H9 (cell line): ENCODE results near the gene RRP15. TPM values are rescaled to one million over a fixed set of nuclear protein-coding genes. Genes with fewer than 3 reads are reported as not detected.

Experiments used
- DNase-seq: peaks from one replicate; pipeline ENCODE4 v3.0.0-alpha.2; 2017
- H2AFZ ChIP-seq: one replicate; pipeline ENCODE4 v1.6.1; 2013; ENCODE audit warnings: mild to moderate bottlenecking, low read length, control low read depth, moderate library complexity
- H2AK5ac ChIP-seq: 2 replicates; pipeline ENCODE4 v1.6.1; 2013; ENCODE audit warnings: low read length, control low read depth, mixed read lengths; ENCODE audit not compliant: insufficient read length
- H2BK120ac ChIP-seq: one replicate; pipeline ENCODE4 v1.6.1; 2013; ENCODE audit warnings: low read depth, mild to moderate bottlenecking, low read length, control low read depth, inconsistent platforms; ENCODE audit not compliant: poor library complexity, severe bottlenecking
- H2BK12ac ChIP-seq: 2 replicates; pipeline ENCODE4 v1.6.1; 2013; ENCODE audit warnings: low read length, control low read depth, mixed read lengths, low read depth; ENCODE audit not compliant: insufficient read length
- H2BK15ac ChIP-seq: 2 replicates; pipeline ENCODE4 v1.6.1; 2013; ENCODE audit warnings: low read depth, low read length, control low read depth
- H2BK20ac ChIP-seq: one replicate; pipeline ENCODE4 v1.6.1; 2013; ENCODE audit warnings: low read depth, mild to moderate bottlenecking, low read length, control low read depth, inconsistent platforms; ENCODE audit not compliant: poor library complexity, severe bottlenecking
- H2BK5ac ChIP-seq: 2 replicates; pipeline ENCODE4 v1.6.1; 2013; ENCODE audit warnings: low read length, control low read depth, mixed read lengths; ENCODE audit not compliant: insufficient read length
- H3K14ac ChIP-seq: 2 replicates; pipeline ENCODE4 v1.6.1; 2013; ENCODE audit warnings: low read length, control low read depth; ENCODE audit not compliant: insufficient read depth
- H3K18ac ChIP-seq: 2 replicates; pipeline ENCODE4 v1.6.1; 2013; ENCODE audit warnings: low read depth, mild to moderate bottlenecking, mixed read lengths, low read length, control low read depth; ENCODE audit not compliant: insufficient read length
- H3K23ac ChIP-seq: 2 replicates; pipeline ENCODE4 v1.6.1; 2013; ENCODE audit warnings: low read length, control low read depth, mixed read lengths, low read depth; ENCODE audit not compliant: insufficient read length
- H3K23me2 ChIP-seq: 2 replicates; pipeline ENCODE4 v1.6.1; 2013; ENCODE audit warnings: low read depth, mild to moderate bottlenecking, mixed read lengths, low read length, control low read depth; ENCODE audit not compliant: insufficient read length, poor library complexity, severe bottlenecking
- H3K27ac ChIP-seq: 2 replicates; pipeline ENCODE4 v1.5.1; 2013; ENCODE audit warnings: low read length, control low read depth, mixed read lengths, low read depth; ENCODE audit not compliant: insufficient read length
- H3K27me3 ChIP-seq: 2 replicates; pipeline ENCODE4 v1.6.1; 2013; ENCODE audit warnings: low read length, control low read depth, inconsistent platforms; ENCODE audit not compliant: insufficient read depth
- H3K4ac ChIP-seq: 2 replicates; pipeline ENCODE4 v1.6.1; 2013; ENCODE audit warnings: low read depth, mild to moderate bottlenecking, control low read depth, inconsistent platforms, low read length, moderate library complexity
- H3K4me1 ChIP-seq: 2 replicates; pipeline ENCODE4 v1.6.1; 2013; ENCODE audit warnings: low read length, control low read depth, inconsistent platforms; ENCODE audit not compliant: insufficient read depth
- H3K4me2 ChIP-seq: 2 replicates; pipeline ENCODE4 v1.6.1; 2013; ENCODE audit warnings: low read length, control low read depth, mixed read lengths; ENCODE audit not compliant: insufficient read length, insufficient read depth
- H3K56ac ChIP-seq: 2 replicates; pipeline ENCODE4 v1.6.1; 2013; ENCODE audit warnings: low read depth, mild to moderate bottlenecking, mixed read lengths, low read length, control low read depth; ENCODE audit not compliant: insufficient read length
- H3K79me1 ChIP-seq: 2 replicates; pipeline ENCODE4 v1.6.1; 2013; ENCODE audit warnings: low read depth, mild to moderate bottlenecking, moderate library complexity, low read length, control low read depth, inconsistent platforms; ENCODE audit not compliant: insufficient read depth, poor library complexity, severe bottlenecking
- H3K79me2 ChIP-seq: 2 replicates; pipeline ENCODE4 v1.6.1; 2013; ENCODE audit warnings: low read length, control low read depth, inconsistent platforms; ENCODE audit not compliant: insufficient read depth
- H3K9ac ChIP-seq: 2 replicates; pipeline ENCODE4 v1.6.1; 2013; ENCODE audit warnings: low read length, control low read depth, mixed read lengths; ENCODE audit not compliant: insufficient read length; ENCODE audit errors: extremely low read depth
- H3K9me3 ChIP-seq: one replicate; pipeline ENCODE4 v1.6.1; 2013; ENCODE audit warnings: low read depth, low read length, inconsistent platforms; ENCODE audit not compliant: control insufficient read depth
- H3T11ph ChIP-seq: one replicate; pipeline ENCODE4 v1.6.1; 2013; ENCODE audit warnings: mild to moderate bottlenecking, low read length, control low read depth, inconsistent platforms
- H4K20me1 ChIP-seq: one replicate; pipeline ENCODE4 v1.6.1; 2013; ENCODE audit not compliant: control insufficient read depth, insufficient read length, insufficient read depth
- H4K5ac ChIP-seq: 2 replicates; pipeline ENCODE4 v1.6.1; 2013; ENCODE audit warnings: low read depth, mild to moderate bottlenecking, mixed read lengths, low read length, control low read depth; ENCODE audit not compliant: insufficient read length
- H4K8ac ChIP-seq: replicated peaks from 2 replicates; pipeline ENCODE4 v1.6.1; 2013; ENCODE audit warnings: low read length, control low read depth, mixed read lengths, low read depth; ENCODE audit not compliant: insufficient read length
- H4K91ac ChIP-seq: 2 replicates; pipeline ENCODE4 v1.6.1; 2013; ENCODE audit warnings: low read depth, mild to moderate bottlenecking, moderate library complexity, mixed read lengths, low read length, control low read depth; ENCODE audit not compliant: insufficient read length
- H3K27ac Mint-ChIP-seq, 3 experiments: 2 replicates in 2 of 3; 3 replicates in 1 of 3; pipeline ENCODE4 v1.8.0; 2020 to 2021; ENCODE audit warnings: mixed read lengths in 3 of 3, mild to moderate bottlenecking in 1 of 3, moderate library complexity in 1 of 3
- H3K27me3 Mint-ChIP-seq: 2 replicates; pipeline ENCODE4 v1.8.0; 2021; ENCODE audit warnings: low read depth, mild to moderate bottlenecking, moderate library complexity, mixed read lengths
- H3K36me3 Mint-ChIP-seq, 3 experiments: 2 replicates in 2 of 3; 3 replicates in 1 of 3; pipeline ENCODE4 v1.8.0; 2020 to 2021; ENCODE audit warnings: low read depth in 3 of 3, mixed read lengths in 3 of 3; ENCODE audit not compliant: insufficient read depth in 1 of 3
- H3K4me1 Mint-ChIP-seq, 2 experiments: 2 replicates each; pipeline ENCODE4 v1.8.0; 2020; ENCODE audit warnings: mixed read lengths in 2 of 2
- H3K4me3 Mint-ChIP-seq, 2 experiments: 2 replicates in 1 of 2; 3 replicates in 1 of 2; pipeline ENCODE4 v1.8.0; 2020 to 2021; ENCODE audit warnings: mild to moderate bottlenecking in 2 of 2, mixed read lengths in 2 of 2, moderate library complexity in 1 of 2
- H3K9me3 Mint-ChIP-seq, 2 experiments: 2 replicates in 1 of 2; 3 replicates in 1 of 2; pipeline ENCODE4 v1.8.0; 2020; ENCODE audit warnings: mild to moderate bottlenecking in 2 of 2, mixed read lengths in 2 of 2, moderate library complexity in 1 of 2
- WGBS: extraction: QIAGEN DNeasy Blood & Tissue Kit; methylation state at CpG from one replicate; pipeline ENCODE4 v1.1.7; 2013; ENCODE audit warnings: missing lambda C conversion rate, low lambda C conversion rate, mixed read lengths; ENCODE audit not compliant: insufficient read length; ENCODE audit errors: extremely low coverage; 5-methylcytosine and 5-hydroxymethylcytosine counted together
- total RNA-seq: library from RNA; stranded (reverse); gene quantifications from 2 replicates; pipeline ENCODE4 v1.2.1, GENCODE V29; 2021
- TF ChIP-seq, protein P1 (sequence below): fragments of 200-600 bp; sonication (generic); conservative IDR thresholded peaks from 3 replicates; pipeline ENCODE4 v1.8.0; 2021; ENCODE audit warnings: antibody characterized with exemption, mild to moderate bottlenecking

RRP15 gene
- total RNA-seq, 1 experiment from 2014 or later: 48.7 TPM

DNA sequence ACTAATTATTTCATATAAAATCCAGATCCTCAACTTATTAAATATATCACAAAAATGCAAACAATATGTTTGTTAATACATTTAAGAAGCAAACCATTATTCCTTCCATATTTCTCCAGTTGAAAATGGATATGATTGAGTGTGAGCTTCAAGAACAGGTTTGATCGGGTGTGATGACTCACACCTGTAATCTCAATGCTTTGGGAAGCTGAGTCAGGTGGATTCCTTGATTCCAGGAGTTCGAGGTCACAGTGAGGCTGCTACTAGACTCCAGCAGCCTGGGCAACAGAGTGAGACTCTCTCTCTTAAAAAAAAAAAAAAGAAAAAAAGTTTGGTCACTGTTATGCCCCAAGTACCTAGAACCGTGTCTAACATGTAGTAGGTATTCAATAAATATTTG, 42.9 kb upstream of the RRP15 start:
- DNase-seq: no peak
- WGBS: no CpG with 5 or more reads among the region's 3 CpGs
- H4K5ac ChIP-seq: no peak overlapping the region
- no peak overlapping the region for H4K8ac ChIP-seq
- no peak overlapping the region for H3K56ac ChIP-seq
- no peaks in the 10 kb centered on the region for H3K79me2 ChIP-seq
- H3K9ac ChIP-seq: no peak overlapping the region
- no peak overlapping the region for H3K27ac ChIP-seq
- H3K23ac ChIP-seq: no peak overlapping the region
- Mint-ChIP-seq H3K9me3 (no peaks in the 10 kb centered on the region), H3K27ac (no peak overlapping the region), H3K36me3 (no peaks in the 10 kb centered on the region), H3K4me3 (no peak overlapping the region), H3K27me3 (no peaks in the 10 kb centered on the region; the same call in 1 of the 2 replicates), H3K4me1 (no peaks in the 10 kb centered on the region)
- H3K4me1 ChIP-seq: no peaks in the 10 kb centered on the region
- no peak overlapping the region for H2BK5ac ChIP-seq
- no peak overlapping the region for H3K14ac ChIP-seq
- no peak overlapping the region for H2AK5ac ChIP-seq
- no peak overlapping the region for H2BK15ac ChIP-seq
- H3K79me1 ChIP-seq: no peaks in the 10 kb centered on the region
- H3K9me3 ChIP-seq: no peaks in the 10 kb centered on the region
- no peaks in the 10 kb centered on the region for H3K27me3 ChIP-seq
- no peak overlapping the region for H2AFZ ChIP-seq
- H3K4me2 ChIP-seq: no peak overlapping the region
- H2BK20ac ChIP-seq: no peak overlapping the region
- no peak overlapping the region for H3K18ac ChIP-seq
- H2BK12ac ChIP-seq: no peak overlapping the region
- no peaks in the 10 kb centered on the region for H4K20me1 ChIP-seq
- H2BK120ac ChIP-seq: no peak overlapping the region
- H3K23me2 ChIP-seq: no peaks in the 10 kb centered on the region
- no peak overlapping the region for H4K91ac ChIP-seq
- TF ChIP-seq, protein P1, sequence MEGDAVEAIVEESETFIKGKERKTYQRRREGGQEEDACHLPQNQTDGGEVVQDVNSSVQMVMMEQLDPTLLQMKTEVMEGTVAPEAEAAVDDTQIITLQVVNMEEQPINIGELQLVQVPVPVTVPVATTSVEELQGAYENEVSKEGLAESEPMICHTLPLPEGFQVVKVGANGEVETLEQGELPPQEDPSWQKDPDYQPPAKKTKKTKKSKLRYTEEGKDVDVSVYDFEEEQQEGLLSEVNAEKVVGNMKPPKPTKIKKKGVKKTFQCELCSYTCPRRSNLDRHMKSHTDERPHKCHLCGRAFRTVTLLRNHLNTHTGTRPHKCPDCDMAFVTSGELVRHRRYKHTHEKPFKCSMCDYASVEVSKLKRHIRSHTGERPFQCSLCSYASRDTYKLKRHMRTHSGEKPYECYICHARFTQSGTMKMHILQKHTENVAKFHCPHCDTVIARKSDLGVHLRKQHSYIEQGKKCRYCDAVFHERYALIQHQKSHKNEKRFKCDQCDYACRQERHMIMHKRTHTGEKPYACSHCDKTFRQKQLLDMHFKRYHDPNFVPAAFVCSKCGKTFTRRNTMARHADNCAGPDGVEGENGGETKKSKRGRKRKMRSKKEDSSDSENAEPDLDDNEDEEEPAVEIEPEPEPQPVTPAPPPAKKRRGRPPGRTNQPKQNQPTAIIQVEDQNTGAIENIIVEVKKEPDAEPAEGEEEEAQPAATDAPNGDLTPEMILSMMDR: no peak
- no peak overlapping the region for H3T11ph ChIP-seq
- H3K4ac ChIP-seq: no peak overlapping the region
